GM23338 (cell line): ENCODE measurements around the gene NPHS2. TPM values are rescaled to one million over a fixed set of nuclear protein-coding genes. Genes with fewer than 3 reads are reported as not detected.

Experiments used
- ATAC-seq: fragments of 200-7000 bp; cut with Tn5 transposase; 3 replicates; pipeline ENCODE4 v1.9.1; 2020
- DNase-seq: peaks from one replicate; pipeline ENCODE4 v3.0.0-alpha.2; 2015; ENCODE audit warnings: low spot score
- H2AFZ ChIP-seq: fragments of 200-600 bp; sonication (generic); 2 replicates; pipeline ENCODE4 v1.8.0; 2016; ENCODE audit warnings: antibody characterized with exemption, mild to moderate bottlenecking, moderate library complexity
- H3F3A ChIP-seq: fragments of 200-600 bp; sonication (generic); replicated peaks from 2 replicates; pipeline ENCODE4 v1.8.0; 2017; ENCODE audit warnings: antibody characterized with exemption, mixed run types, low read depth
- H3K27ac ChIP-seq: fragments of 200-600 bp; sonication (generic); 2 replicates; pipeline ENCODE4 v1.6.1; 2016; ENCODE audit warnings: low read depth
- H3K27me3 ChIP-seq: fragments of 200-600 bp; sonication (generic); 2 replicates; pipeline ENCODE4 v1.8.0; 2016; ENCODE audit warnings: mild to moderate bottlenecking, mixed run types, moderate library complexity; ENCODE audit not compliant: insufficient read depth
- H3K36me3 ChIP-seq: fragments of 200-600 bp; sonication (generic); 2 replicates; pipeline ENCODE4 v1.8.0; 2016; ENCODE audit warnings: mild to moderate bottlenecking; ENCODE audit not compliant: insufficient read depth
- H3K4me1 ChIP-seq: fragments of 200-600 bp; sonication (generic); 2 replicates; pipeline ENCODE4 v1.8.0; 2016; ENCODE audit warnings: mild to moderate bottlenecking, moderate library complexity; ENCODE audit not compliant: insufficient read depth
- H3K4me2 ChIP-seq: fragments of 200-600 bp; sonication (generic); 2 replicates; pipeline ENCODE4 v1.7.1; 2017; ENCODE audit warnings: mixed run types
- H3K4me3 ChIP-seq: fragments of 200-600 bp; sonication (generic); 2 replicates; pipeline ENCODE4 v1.6.1; 2016; ENCODE audit warnings: mixed run types
- H3K79me2 ChIP-seq: fragments of 200-600 bp; sonication (generic); replicated peaks from 2 replicates; pipeline ENCODE4 v1.8.0; 2017; ENCODE audit warnings: mild to moderate bottlenecking; ENCODE audit not compliant: insufficient read depth
- H3K9me2 ChIP-seq: fragments of 200-600 bp; sonication (generic); 2 replicates; pipeline ENCODE4 v1.8.0; 2017; ENCODE audit not compliant: insufficient read depth
- H4K20me1 ChIP-seq: fragments of 200-600 bp; sonication (generic); replicated peaks from 2 replicates; pipeline ENCODE4 v1.8.0; 2017; ENCODE audit warnings: mild to moderate bottlenecking; ENCODE audit not compliant: insufficient read depth
- H3K27ac Mint-ChIP-seq: 2 replicates; pipeline ENCODE4 v1.8.0; 2020; ENCODE audit warnings: inconsistent platforms, mild to moderate bottlenecking, moderate library complexity, mixed read lengths
- H3K27me3 Mint-ChIP-seq: 3 replicates; pipeline ENCODE4 v1.8.0; 2022; ENCODE audit warnings: low read depth, mild to moderate bottlenecking, moderate library complexity, mixed read lengths, inconsistent platforms; ENCODE audit not compliant: insufficient read depth, poor library complexity
- H3K36me3 Mint-ChIP-seq: 3 replicates; pipeline ENCODE4 v1.8.0; 2021; ENCODE audit warnings: low read depth, mild to moderate bottlenecking, inconsistent platforms, moderate library complexity, mixed read lengths
- H3K4me1 Mint-ChIP-seq: 3 replicates; pipeline ENCODE4 v1.8.0; 2020; ENCODE audit warnings: mild to moderate bottlenecking, inconsistent platforms, mixed read lengths
- H3K4me3 Mint-ChIP-seq: 3 replicates; pipeline ENCODE4 v1.8.0; 2021; ENCODE audit warnings: moderate library complexity, mild to moderate bottlenecking, inconsistent platforms, mixed read lengths
- H3K9me3 Mint-ChIP-seq: 3 replicates; pipeline ENCODE4 v1.8.0; 2020; ENCODE audit warnings: moderate library complexity, mild to moderate bottlenecking, inconsistent platforms, mixed read lengths
- CREB1 ChIP-seq: fragments of 250-450 bp; sonication (Bioruptor Pico); IDR thresholded peaks from 2 replicates; pipeline ENCODE4 v1.5.0; 2020; ENCODE audit warnings: low read depth, mild to moderate bottlenecking, moderate library complexity
- EZH2phosphoT487 ChIP-seq: fragments of 200-600 bp; sonication (generic); IDR thresholded peaks from one replicate; pipeline ENCODE4 v1.8.1; 2018; ENCODE audit warnings: antibody characterized with exemption; ENCODE audit not compliant: unreplicated experiment
- JUNB ChIP-seq: IDR thresholded peaks from one replicate; pipeline ENCODE4 v1.6.1; 2016; ENCODE audit warnings: antibody characterized with exemption; ENCODE audit not compliant: unreplicated experiment
- NANOG ChIP-seq: IDR thresholded peaks from 2 replicates; pipeline ENCODE4 v1.6.1; 2016; ENCODE audit warnings: antibody characterized with exemption, borderline replicate concordance
- POLR2AphosphoS5 ChIP-seq: IDR thresholded peaks from 2 replicates; pipeline ENCODE4 v1.6.1; 2016; ENCODE audit warnings: antibody characterized with exemption, low read depth
- STAT1 ChIP-seq: IDR thresholded peaks from one replicate; pipeline ENCODE4 v1.6.1; 2016; ENCODE audit warnings: antibody characterized with exemption; ENCODE audit not compliant: unreplicated experiment
- ZNF114 ChIP-seq: fragments of 250-450 bp; sonication (Bioruptor Pico); IDR thresholded peaks from 2 replicates; pipeline ENCODE4 v1.5.0; 2020; ENCODE audit warnings: mild to moderate bottlenecking, moderate library complexity
- ZNF331 ChIP-seq: fragments of 250-450 bp; sonication (Bioruptor Pico); IDR thresholded peaks from 2 replicates; pipeline ENCODE4 v1.5.0; 2020; ENCODE audit warnings: low read depth, mild to moderate bottlenecking, moderate library complexity
- polyA plus RNA-seq: library from polyadenylated mRNA; unstranded; fragments of >200 nt; fragmentation: Nextera tagmentation; extraction: Ambion mirVana; gene quantifications from 2 replicates; pipeline ENCODE4 v1.2.1, GENCODE V29; 2016
- total RNA-seq: library from RNA; depleted of rRNA; stranded (reverse); fragments of >200 nt; shearing (Covaris generic); gene quantifications from 2 replicates; pipeline ENCODE4 v1.2.3, GENCODE V29; 2014
- TF ChIP-seq, protein P1 (sequence below), 2 experiments: fragments of 200-600 bp in 1 of 2; sonication (generic) in 1 of 2; conservative IDR thresholded peaks; 2 replicates each; pipeline versions ENCODE4 v1.5.1 to v1.6.1; 2016 to 2017; ENCODE audit warnings: antibody characterized with exemption in 2 of 2, low read depth in 2 of 2, mild to moderate bottlenecking in 2 of 2, moderate library complexity in 1 of 2
- TF ChIP-seq, protein P2 (sequence below): IDR thresholded peaks from 2 replicates; pipeline ENCODE4 v1.6.1; 2016; ENCODE audit warnings: antibody characterized with exemption
- TF ChIP-seq, protein P3 (sequence below): fragments of 250-450 bp; sonication (Bioruptor Pico); IDR thresholded peaks from 2 replicates; pipeline ENCODE4 v1.5.0; 2020; ENCODE audit warnings: mild to moderate bottlenecking, moderate library complexity

NPHS2 gene
- total and polyA plus RNA-seq, 2 experiments from 2014 or later: not detected

- Histone ChIP-seq H3K9me2 (no peaks in the 10 kb centered on the region), H3K79me2 (no peaks in the 10 kb centered on the region), H3F3A (no peaks in the 10 kb centered on the region), H3K4me1 (no peaks in the 10 kb centered on the region), H3K4me2 (no peak overlapping the region), H3K36me3 (no peaks in the 10 kb centered on the region), H3K4me3 (no peak overlapping the region), H2AFZ (no peak overlapping the region), H3K27ac (no peak overlapping the region), H3K27me3 (no peaks in the 10 kb centered on the region), H4K20me1 (no peaks in the 10 kb centered on the region)
- Mint-ChIP-seq H3K9me3 (peaks cover 13% of the 10 kb centered on the region; the same call in 2 of the 3 replicates), H3K4me3 (no peak overlapping the region), H3K4me1 (no peaks in the 10 kb centered on the region), H3K27me3 (no peaks in the 10 kb centered on the region), H3K27ac (no peak overlapping the region), H3K36me3 (no peaks in the 10 kb centered on the region)
- peak; percentile 45 for DNase-seq
- ATAC-seq: no peak
- TF ChIP-seq CREB1 (CRISPR knock-in tag): no peak
- TF ChIP-seq, protein P1, sequence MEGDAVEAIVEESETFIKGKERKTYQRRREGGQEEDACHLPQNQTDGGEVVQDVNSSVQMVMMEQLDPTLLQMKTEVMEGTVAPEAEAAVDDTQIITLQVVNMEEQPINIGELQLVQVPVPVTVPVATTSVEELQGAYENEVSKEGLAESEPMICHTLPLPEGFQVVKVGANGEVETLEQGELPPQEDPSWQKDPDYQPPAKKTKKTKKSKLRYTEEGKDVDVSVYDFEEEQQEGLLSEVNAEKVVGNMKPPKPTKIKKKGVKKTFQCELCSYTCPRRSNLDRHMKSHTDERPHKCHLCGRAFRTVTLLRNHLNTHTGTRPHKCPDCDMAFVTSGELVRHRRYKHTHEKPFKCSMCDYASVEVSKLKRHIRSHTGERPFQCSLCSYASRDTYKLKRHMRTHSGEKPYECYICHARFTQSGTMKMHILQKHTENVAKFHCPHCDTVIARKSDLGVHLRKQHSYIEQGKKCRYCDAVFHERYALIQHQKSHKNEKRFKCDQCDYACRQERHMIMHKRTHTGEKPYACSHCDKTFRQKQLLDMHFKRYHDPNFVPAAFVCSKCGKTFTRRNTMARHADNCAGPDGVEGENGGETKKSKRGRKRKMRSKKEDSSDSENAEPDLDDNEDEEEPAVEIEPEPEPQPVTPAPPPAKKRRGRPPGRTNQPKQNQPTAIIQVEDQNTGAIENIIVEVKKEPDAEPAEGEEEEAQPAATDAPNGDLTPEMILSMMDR (conservative IDR thresholded peaks at IDR 0.05; ENCODE audit: low read depth in 2 of 2): peak; percentile 67 to 75
Measured at GRCh38 chr1:179599623-179600249, 24.0 kb upstream of the NPHS2 start.

GRCh38 chr1:179598631-179599030 lies 22.9 kb upstream of the NPHS2 start:
- DNase-seq: no peak
- no peak overlapping the region for H3K4me3 Mint-ChIP-seq
- Histone ChIP-seq H4K20me1 (no peaks in the 10 kb centered on the region; the same call in 1 of the 2 replicates), H3K4me2 (no peak overlapping the region), H3K4me1 (no peaks in the 10 kb centered on the region), H3K79me2 (no peaks in the 10 kb centered on the region), H3K27ac (no peak overlapping the region), H3F3A (no peaks in the 10 kb centered on the region), H3K36me3 (no peaks in the 10 kb centered on the region), H3K27me3 (peaks cover 10% of the 10 kb centered on the region), H3K4me3 (no peak overlapping the region), H3K9me2 (no peaks in the 10 kb centered on the region), H2AFZ (no peak overlapping the region)
- no peaks in the 10 kb centered on the region for H3K4me1 Mint-ChIP-seq
- H3K27me3 Mint-ChIP-seq: peaks cover under 1% of the 10 kb centered on the region
- no peaks in the 10 kb centered on the region for H3K36me3 Mint-ChIP-seq
- H3K27ac Mint-ChIP-seq: no peak overlapping the region
- peaks cover 13% of the 10 kb centered on the region; the same call in 2 of the 3 replicates for H3K9me3 Mint-ChIP-seq
- ATAC-seq: no peak
- TF ChIP-seq EZH2phosphoT487 (no peak), ZNF114 (CRISPR knock-in tag) (no peak), CREB1 (CRISPR knock-in tag) (no peak), POLR2AphosphoS5 (no peak), ZNF331 (CRISPR knock-in tag) (no peak), NANOG (no peak), JUNB (no peak), STAT1 (no peak)
- TF ChIP-seq, protein P2, sequence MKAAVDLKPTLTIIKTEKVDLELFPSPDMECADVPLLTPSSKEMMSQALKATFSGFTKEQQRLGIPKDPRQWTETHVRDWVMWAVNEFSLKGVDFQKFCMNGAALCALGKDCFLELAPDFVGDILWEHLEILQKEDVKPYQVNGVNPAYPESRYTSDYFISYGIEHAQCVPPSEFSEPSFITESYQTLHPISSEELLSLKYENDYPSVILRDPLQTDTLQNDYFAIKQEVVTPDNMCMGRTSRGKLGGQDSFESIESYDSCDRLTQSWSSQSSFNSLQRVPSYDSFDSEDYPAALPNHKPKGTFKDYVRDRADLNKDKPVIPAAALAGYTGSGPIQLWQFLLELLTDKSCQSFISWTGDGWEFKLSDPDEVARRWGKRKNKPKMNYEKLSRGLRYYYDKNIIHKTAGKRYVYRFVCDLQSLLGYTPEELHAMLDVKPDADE: no peak
- TF ChIP-seq, protein P3, sequence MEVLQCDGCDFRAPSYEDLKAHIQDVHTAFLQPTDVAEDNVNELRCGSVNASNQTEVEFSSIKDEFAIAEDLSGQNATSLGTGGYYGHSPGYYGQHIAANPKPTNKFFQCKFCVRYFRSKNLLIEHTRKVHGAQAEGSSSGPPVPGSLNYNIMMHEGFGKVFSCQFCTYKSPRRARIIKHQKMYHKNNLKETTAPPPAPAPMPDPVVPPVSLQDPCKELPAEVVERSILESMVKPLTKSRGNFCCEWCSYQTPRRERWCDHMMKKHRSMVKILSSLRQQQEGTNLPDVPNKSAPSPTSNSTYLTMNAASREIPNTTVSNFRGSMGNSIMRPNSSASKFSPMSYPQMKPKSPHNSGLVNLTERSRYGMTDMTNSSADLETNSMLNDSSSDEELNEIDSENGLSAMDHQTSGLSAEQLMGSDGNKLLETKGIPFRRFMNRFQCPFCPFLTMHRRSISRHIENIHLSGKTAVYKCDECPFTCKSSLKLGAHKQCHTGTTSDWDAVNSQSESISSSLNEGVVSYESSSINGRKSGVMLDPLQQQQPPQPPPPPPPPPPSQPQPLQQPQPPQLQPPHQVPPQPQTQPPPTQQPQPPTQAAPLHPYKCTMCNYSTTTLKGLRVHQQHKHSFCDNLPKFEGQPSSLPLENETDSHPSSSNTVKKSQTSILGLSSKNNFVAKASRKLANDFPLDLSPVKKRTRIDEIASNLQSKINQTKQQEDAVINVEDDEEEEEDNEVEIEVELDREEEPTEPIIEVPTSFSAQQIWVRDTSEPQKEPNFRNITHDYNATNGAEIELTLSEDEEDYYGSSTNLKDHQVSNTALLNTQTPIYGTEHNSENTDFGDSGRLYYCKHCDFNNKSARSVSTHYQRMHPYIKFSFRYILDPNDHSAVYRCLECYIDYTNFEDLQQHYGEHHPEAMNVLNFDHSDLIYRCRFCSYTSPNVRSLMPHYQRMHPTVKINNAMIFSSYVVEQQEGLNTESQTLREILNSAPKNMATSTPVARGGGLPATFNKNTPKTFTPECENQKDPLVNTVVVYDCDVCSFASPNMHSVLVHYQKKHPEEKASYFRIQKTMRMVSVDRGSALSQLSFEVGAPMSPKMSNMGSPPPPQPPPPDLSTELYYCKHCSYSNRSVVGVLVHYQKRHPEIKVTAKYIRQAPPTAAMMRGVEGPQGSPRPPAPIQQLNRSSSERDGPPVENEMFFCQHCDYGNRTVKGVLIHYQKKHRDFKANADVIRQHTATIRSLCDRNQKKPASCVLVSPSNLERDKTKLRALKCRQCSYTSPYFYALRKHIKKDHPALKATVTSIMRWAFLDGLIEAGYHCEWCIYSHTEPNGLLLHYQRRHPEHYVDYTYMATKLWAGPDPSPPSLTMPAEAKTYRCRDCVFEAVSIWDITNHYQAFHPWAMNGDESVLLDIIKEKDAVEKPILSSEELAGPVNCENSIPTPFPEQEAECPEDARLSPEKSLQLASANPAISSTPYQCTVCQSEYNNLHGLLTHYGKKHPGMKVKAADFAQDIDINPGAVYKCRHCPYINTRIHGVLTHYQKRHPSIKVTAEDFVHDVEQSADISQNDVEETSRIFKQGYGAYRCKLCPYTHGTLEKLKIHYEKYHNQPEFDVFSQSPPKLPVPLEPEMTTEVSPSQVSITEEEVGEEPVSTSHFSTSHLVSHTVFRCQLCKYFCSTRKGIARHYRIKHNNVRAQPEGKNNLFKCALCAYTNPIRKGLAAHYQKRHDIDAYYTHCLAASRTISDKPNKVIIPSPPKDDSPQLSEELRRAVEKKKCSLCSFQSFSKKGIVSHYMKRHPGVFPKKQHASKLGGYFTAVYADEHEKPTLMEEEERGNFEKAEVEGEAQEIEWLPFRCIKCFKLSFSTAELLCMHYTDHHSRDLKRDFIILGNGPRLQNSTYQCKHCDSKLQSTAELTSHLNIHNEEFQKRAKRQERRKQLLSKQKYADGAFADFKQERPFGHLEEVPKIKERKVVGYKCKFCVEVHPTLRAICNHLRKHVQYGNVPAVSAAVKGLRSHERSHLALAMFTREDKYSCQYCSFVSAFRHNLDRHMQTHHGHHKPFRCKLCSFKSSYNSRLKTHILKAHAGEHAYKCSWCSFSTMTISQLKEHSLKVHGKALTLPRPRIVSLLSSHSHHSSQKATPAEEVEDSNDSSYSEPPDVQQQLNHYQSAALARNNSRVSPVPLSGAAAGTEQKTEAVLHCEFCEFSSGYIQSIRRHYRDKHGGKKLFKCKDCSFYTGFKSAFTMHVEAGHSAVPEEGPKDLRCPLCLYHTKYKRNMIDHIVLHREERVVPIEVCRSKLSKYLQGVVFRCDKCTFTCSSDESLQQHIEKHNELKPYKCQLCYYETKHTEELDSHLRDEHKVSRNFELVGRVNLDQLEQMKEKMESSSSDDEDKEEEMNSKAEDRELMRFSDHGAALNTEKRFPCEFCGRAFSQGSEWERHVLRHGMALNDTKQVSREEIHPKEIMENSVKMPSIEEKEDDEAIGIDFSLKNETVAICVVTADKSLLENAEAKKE: no peak
